ENCODE results near the gene ITPA. TPM values are rescaled to one million over a fixed set of nuclear protein-coding genes. Genes with fewer than 3 reads are reported as not detected.
A peak's percentile ranks its signal among the peaks of the same experiment; 100 is the strongest.
"Not testable (repeated sequence)": the region's sequence is repeated elsewhere in the genome, so short reads cannot be mapped to it uniquely, and the experiment has no call there.

ITPA gene
- total RNA-seq, 1 donor from 2014 or later: 32.8 TPM

DNA sequence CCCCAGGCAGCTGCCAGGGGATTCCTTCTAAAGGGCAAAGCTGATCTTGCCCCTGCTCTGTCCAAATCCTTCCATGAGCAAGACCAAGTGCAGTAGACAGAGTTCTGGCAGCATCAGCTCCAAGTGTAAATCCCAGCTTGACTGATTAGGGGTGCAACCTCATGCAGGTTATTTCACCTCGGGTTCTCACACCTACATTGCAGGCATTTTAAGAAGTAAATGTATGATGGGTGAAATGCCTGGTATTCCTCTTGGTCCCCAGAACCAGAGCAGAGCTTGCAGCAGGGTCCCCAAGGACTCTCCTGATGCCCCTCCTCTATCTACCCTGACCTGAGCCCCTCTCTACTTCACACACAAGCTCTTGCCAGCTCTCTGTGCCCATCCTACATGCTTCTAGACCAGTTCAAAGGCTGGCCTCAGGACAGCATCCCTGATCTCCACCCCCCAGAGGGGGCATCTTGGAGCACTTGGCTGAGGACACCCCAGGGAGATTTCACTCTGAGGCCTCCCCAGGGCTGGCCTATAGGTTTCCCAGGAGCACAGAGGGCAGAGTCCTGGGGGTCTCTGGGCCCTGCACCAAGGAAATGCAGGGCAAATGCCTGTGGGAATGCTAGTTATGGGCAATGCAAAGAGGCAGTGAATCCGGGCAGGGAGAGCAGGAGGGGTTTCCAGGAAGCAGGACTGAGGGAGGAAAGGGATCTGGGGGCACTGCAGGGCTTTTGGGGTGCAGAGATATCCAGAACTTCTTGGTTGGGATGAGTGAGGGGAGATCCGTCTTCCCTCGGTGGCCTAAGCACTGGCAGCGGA is 37.0 kb upstream of the ITPA start:
- ATAC-seq (no peak), DNase-seq (ENCODE audit: low spot score) (no peak)
- intact Hi-C loops (cut with DNase I): no loop called here

DNA sequence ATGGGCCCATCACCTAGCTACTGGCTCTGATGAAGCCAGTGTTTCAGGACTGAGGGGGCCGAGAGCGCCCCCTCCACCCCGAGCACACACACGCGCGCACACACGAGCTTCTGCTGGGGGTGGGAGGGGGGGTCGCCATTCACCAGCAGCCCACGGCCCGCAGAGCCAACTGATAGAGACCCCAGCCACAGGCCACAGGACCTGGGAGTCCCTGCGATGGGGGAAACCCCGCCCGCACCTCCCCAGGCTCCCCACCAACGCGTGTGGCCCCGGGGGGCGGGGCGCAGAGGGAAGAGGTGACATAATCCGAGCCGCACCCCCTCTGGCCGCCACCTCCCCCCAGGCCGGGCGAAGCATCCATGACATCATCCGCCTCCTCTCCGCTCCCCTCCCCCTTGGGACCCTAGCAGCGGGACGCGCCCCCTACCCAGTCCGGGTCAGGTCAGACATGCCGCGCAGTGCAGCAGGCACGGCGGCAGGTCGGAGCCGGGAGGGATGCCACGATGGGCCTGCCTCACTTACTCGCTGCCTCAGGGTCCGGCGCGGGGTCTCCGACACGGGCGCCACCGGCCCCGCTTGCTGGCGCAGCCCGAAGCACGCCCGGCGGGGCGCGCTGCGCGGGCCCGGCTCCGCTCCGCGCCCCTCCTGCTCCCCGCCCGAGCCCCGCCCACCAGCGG is 36.2 kb upstream of the ITPA start, which contains the start of gene LZTS3:
TSS of gene LZTS3 (minus strand) at position 617 of the 677 bp plus-strand sequence. CDS start 6,386 bp downstream, outside the sequence.
- intact Hi-C loops (cut with DNase I): no loop called here
- peak; percentile 89 for DNase-seq (ENCODE audit: low spot score)
- ATAC-seq: peak; percentile 86

DNA sequence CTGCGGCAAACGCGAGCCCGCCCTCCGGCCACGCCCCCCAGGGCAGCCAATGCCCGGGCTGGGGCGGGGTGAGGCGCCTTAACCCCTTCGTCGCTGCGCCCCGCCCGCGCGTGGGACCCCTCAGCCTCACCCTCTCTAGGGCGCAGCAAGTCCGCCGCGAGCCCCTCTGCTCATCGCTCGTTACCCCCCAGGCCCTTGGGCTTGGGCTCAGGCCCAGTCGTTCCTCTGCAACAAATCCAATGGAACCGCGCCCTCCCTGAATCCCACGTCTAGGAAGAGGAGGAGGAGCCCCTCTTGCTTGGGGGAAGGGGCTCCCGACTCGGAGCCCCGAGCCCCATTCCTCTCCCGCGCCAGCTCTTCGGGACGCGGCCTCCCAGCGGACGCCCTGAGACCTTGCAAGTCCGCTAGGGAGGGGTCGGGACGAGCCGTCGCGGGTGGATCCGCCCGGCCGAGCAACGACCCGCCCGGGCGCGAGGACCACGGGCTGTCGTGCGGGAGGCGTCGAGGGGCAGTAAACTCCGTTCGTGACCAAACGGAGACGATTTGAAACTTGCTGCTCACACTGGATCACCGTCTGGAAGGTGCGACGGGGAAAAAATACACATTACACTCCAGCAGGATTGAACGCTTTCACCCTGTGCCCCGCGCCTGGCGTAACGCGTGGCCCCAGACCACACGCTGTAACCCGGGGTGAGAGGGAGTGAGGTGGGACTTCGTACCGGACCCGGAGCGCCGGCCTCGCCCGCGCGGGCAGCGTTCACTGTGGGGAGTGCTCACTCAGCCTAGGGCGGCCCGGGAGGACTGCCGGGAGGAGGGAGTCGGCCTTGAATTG is 35.5 kb upstream of the ITPA start:
- intact Hi-C loops (cut with DNase I): no loop called here
- DNase-seq (ENCODE audit: low spot score) (peak; percentile 96), ATAC-seq (peak; percentile 92)

DNA sequence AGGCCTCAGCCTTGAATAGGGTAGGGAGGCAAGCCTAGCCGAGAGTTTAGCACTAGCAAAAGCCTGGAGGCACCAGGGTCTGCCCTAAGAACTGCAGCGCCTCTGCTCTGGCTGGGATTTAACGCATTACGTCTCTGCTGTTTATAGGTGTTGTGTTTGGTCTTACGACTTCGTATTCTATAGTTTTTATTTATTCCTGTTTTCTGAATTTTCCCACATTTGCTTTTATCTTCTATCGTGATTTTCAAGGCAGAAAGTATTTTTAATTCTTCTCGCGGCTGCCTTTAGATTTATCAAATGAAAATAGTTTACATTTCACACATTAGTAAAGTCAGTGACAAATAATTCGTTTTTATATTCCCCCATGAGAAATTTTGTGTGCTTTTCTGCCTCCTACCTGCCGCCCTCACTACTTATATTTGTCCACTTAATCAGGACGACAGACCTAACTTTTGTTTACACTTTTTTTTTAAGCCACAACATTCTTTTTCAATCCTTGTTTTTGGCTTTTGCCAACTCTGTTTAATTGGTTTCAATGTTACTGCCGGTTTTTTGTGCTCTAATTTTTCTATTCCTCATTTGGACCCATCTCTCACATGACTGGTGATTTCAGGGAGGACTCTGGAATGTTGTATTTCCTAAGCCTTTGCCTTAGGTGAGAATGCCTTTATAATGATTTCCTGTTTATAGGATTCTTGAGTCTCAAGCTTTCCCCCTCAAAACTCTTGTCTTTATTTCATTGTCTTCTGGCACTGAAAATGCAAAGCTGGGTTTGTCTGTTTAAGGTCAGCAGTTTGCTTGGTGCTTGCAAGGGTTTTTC is 34.6 kb upstream of the ITPA start:
- no peak for ATAC-seq
- DNase-seq (ENCODE audit: low spot score): no peak
- intact Hi-C loops (cut with DNase I): no loop called here

DNA sequence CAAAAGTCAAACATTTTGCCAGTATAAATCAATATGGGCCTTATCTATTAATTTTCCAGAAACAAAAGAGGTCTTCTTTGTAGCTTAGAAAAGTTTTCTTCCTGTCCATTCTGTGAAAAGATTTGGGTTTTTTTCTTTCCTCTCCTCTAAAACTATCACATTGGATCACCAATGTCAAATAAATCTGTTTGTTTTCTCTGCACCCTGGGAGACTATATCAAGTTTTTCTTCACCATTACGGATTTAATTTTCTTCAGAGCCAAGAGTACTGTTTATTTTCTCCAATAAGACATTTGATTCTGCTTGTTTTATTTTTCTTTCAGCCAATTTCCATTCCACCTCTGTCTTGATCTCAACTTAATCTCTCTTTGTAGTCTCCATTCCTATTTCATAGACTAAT is 34.0 kb upstream of the ITPA start:
- intact Hi-C loops (cut with DNase I): no loop called here
- ATAC-seq (no peak), DNase-seq (ENCODE audit: low spot score) (no peak)

DNA sequence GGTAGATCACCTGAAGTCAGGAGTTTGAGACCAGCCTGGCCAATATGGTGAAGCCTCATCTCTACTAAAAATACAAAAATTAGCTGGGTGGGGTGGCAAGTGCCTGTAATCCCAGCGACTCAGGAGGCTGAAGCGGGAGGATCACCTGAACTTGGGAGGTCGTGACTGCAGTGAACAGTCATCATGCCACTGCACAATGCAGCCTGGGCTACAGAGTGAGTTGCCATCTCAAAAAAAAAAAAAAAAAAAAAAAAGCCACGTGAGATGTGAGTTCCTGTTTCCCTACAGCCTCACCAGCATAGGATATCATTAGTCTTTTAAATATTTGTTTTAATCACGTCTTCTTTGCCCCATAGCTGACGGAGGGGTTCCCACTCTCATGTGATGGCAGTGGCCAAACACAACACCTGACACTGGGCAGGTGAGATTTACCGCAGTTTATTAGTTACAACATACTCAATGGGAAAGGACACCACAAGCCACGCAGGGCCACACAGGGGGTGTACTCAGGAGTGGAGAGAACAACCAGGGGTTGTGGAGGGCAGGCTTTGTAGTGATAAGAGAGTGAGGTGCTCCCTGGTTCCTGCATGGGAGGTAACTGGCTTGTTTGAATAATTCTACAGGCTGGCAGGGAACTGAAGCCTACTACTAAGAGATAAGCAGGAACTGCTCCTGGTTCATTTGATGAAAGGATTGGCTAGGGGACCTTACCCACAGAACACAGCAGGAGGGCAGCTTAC is 31.4 kb upstream of the ITPA start:
- intact Hi-C loops (cut with DNase I): no loop called here
- DNase-seq (ENCODE audit: low spot score) (peak; percentile 23), ATAC-seq (no peak)

DNA sequence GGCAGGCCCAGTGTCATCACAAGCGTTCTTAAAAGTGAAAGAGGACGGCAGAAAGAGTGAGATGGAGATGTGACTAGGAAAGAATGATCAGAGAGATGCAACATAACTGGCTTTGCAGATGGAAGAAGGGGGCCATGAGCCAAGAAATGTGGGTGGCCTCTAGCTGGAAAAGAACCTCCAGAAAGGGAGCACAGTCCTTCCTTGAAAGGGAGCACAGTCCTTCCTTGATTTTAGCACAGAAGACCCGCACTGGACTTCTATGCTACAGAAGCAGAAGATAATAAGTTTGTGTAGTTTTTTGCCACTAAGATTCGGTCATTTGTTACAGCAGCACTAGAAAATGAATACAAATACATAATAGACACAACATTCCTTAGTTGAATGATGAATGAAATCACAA is 29.0 kb upstream of the ITPA start:
- ATAC-seq (no peak), DNase-seq (ENCODE audit: low spot score) (no peak)
- intact Hi-C loops (cut with DNase I): no loop called here

DNA sequence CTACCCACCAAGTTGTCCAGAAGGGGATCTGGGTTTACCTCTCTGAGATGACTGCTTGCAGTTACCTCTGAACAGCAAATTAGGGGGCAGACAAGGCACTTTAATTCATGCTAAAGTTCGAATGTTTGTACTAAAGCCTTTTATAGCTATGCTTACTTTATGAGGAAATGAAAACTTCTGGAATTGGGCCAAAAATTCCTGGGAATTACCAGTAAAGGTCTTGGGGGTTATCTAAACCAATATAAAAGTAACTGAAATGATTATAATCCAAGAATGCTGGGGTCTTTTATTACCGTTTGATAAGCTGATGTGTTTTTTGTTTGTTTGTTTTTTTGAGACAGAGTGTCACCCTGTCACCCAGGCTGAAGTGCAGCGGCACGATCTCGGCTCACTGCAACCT is 28.0 kb upstream of the ITPA start:
- intact Hi-C loops (cut with DNase I): no loop called here
- no peak for DNase-seq (ENCODE audit: low spot score)
- ATAC-seq: no peak

DNA sequence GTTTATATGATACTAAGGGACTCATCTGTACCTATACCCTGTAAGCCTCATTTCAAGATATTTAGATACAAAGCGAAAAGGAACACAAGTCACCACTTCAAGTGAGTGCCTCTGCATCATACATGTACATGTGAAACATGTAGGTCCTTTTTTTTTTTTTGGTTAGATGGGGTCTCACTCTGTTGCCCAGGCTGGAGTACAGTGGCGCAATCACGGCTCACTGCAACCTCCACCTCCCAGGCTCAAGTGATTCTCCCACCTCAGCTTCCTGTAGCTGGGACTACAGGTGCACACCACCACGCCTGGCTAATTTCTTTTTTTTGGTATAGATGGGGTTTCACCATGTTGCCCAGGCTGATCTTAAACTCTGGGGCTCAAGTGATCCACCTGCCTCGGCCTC is 26.9 kb upstream of the ITPA start:
- intact Hi-C loops (cut with DNase I); ATAC-seq; DNase-seq (ENCODE audit: low spot score): not testable (repeated sequence)

DNA sequence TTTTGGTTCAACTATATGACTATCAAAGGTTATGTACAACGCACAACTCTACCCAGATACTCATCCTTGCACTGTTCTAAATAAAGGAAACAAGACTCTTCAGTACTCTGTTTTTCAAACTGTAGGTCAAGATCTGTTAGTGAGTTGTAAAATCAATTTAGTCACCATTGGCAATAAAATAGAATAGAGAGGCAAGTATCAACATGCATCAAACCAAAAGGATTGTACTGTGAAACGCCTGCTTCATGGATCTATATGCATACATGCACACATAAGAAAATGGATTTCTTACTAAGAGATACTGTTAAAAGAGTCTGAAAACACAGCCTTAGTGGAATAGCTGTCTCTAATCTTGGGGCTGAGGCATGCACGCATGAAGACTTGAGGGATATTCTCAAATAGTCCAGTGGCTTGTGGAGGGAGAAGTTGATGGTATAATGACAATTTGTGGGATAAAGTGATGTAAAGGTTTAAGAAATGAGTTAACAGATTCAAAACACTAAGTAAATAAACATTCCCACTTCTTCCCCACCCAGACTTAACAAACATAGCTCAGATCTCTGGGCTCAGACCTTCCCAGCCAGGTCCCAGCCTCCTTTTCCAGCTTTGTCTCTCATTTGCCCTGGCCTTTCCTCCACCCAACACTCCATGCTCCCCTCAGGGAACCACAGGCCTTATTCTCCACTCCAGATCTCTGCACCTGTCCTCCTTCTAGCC is 25.2 kb upstream of the ITPA start:
- intact Hi-C loops (cut with DNase I): no loop called here
- DNase-seq (ENCODE audit: low spot score) (no peak), ATAC-seq (no peak)

DNA sequence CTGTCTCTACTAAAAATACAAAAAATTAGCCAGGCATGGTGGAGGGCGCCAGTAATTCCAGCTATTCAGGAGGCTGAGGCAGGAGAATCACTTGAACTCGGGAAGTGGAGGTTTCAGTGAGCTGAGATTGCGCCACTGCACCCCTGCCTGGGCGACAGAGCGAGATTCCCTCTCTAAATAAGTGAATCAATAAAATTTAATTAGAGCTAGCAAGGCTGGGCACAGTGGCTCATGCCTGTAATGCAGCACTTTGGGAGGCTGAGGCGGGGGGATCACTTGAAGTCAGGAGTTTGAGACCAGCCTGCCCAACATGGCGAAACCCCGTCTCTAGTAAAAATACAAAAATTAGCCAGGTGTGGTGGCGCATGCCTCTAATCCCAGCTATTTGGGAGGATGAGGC is 21.4 kb upstream of the ITPA start:
- intact Hi-C loops (cut with DNase I); ATAC-seq; DNase-seq (ENCODE audit: low spot score): not testable (repeated sequence)

DNA sequence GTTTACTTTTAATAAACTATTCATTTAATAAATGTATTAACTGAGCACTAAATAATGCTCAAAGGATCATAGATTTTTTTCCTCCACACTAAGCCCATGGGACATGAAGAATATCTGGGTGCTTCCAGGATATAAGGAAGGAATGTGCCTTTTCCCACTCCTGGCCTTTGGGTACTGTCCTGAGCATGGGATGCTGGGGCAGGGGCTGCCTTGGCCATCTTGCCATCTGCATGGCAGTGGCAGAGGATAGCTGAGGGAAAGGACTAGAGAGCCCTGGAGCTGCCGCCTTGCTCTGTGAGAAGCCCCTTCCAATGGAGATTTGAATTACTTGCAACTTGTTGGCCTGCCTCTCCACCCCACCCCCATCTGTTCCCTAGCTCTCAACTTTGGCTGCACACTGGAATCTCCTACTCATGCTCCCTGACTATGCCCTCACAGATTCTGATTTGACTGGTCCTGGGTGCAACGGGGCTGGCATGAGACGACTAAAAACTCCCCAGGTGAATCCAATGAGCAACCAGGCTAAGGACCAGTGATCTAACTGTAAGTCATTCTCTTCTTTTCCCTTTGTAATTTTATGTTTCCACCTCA is 20.4 kb upstream of the ITPA start:
- ATAC-seq (no peak), DNase-seq (ENCODE audit: low spot score) (no peak)
- intact Hi-C loops (cut with DNase I): no loop called here

DNA sequence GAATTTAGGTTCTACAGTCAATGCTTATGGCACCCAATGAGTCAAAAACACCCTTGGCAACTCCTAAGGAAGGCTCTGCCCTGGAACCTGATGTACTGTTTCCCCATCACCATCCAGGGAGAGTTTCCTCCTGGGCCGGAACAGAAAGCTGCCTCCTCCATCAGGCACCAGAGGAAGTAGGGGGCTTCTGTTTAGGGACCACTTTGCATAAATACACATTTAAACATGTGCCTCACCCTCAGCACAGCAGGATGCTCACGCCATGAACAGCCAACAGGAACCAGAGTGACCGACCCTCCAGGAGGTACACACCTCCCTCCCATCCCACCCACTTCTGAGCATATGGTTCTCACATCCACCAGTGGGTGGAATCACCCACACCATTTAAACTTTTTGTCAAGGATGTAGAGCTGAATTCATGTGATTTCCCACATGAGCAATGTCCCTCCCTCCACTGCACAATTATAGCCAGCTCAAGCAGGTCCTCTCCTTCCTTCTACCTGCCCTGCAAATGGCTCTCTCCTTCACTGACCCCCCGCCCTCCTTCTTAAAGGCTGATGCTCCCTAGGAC is 19.7 kb upstream of the ITPA start:
- ATAC-seq: no peak
- intact Hi-C loops (cut with DNase I): no loop called here
- DNase-seq (ENCODE audit: low spot score): no peak

DNA sequence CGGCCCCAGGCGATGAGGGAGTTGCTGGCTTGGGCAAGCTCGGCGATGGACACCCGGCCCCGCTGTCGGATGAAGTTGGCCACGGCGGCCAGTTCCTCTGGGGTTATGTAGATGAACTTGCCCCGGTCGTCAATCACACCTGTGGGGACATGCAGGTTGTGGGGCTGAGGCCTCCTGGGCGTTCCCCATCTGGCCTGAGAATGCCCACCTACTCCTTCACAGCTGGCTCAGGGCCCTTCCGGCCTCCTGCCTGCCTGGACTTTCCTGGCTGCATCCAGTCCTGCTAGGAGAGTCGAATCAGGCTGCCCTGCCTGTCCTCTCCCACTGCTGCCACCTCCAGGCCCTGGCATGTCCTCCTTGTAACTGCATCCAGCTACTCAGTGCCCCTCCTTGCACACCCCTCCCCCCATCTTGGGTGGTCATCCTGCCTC is 18.6 kb upstream of the ITPA start:
- intact Hi-C loops (cut with DNase I): no loop called here

DNA sequence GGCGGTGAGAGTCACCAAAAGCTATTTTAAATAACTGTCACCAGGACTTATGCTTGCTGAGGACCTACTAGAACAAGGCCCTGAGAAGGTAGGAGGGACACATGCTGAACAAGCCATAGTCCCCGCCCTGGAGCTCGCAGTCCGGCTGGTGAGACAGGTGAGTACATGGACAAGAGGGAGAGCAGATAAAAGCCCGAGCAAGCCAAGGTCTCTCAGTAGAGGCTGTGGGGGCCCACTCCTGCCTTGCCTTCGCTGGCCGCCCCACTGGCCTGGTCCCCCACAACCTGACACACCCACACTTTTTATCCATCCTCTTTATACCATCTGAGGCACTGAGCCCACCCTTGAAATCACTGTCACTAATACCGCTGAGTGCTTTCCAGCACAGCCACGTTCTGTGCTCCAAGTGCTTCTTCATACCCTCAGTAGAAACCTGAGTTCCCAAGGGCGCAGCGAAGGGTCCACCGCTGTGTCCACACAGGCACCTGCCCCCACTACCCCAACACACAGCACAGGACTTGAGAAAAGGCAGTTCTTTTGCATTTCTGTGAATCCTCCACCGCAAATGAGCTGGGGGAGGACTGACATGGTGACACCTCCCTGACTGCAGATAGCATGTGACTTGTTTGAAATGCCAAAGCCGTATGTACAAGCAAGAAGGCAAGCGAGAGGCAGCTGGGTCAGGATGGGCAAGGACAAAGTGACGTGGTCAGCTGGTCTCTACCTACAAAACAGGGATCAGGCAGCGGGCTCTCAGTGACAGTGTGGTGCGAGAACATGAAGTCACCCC is 16.9 kb upstream of the ITPA start:
- ATAC-seq (no peak), DNase-seq (ENCODE audit: low spot score) (no peak)
- intact Hi-C loops (cut with DNase I): no loop called here

More for the DNA sequence above, 18.6 kb upstream of the ITPA start:
- peak; percentile 16 for ATAC-seq
- DNase-seq (ENCODE audit: low spot score): no peak
